IMR-90 (cell line): ENCODE data around the gene THEMIS2. TPM values are rescaled to one million over a fixed set of nuclear protein-coding genes. Genes with fewer than 3 reads are reported as not detected.

Experiments
- ATAC-seq: fragments of 200-7000 bp; cut with Tn5 transposase; 2 replicates; pipeline ENCODE4 v1.9.1; 2020; ENCODE audit warnings: low read depth, mild to moderate bottlenecking, moderate library complexity
- BruUV-seq: library from RNA; stranded (reverse); fragments of 400-500 nt; replicated peaks from 2 replicates; lab custom pipeline; 2021; lab: Mats Ljungman, UMichigan
- CTCF ChIA-PET: fragments of 300-600 bp; formaldehyde crosslinking; extraction: SDS; loops from one replicate; lab custom pipeline; 2021; ENCODE audit warnings: antibody characterized with exemption; lab: Yijun Ruan, JAX
- POLR2A ChIA-PET: fragments of 300-600 bp; sonication (Branson Sonifier 250); formaldehyde crosslinking; loops from one replicate; lab custom pipeline; 2022; ENCODE audit warnings: antibody characterized with exemption; ENCODE audit not compliant: unreplicated experiment; lab: Charles Lee
- DNase-seq: peaks from one replicate; pipeline ENCODE4 v3.0.0; 2013
- H2AFZ ChIP-seq: replicated peaks from 2 replicates; pipeline ENCODE3; 2013; ENCODE audit warnings: low read length, mild to moderate bottlenecking; ENCODE audit not compliant: poor library complexity
- H2AK5ac ChIP-seq: 2 replicates; pipeline ENCODE4 v1.6.1; 2013; ENCODE audit warnings: low read depth, low read length, inconsistent platforms
- H2AK9ac ChIP-seq: replicated peaks from 2 replicates; pipeline ENCODE3; 2013; ENCODE audit warnings: mild to moderate bottlenecking, low read depth, low read length, moderate library complexity; ENCODE audit not compliant: poor library complexity
- H2BK120ac ChIP-seq: 2 replicates; pipeline ENCODE4 v1.6.1; 2013; ENCODE audit warnings: low read depth, low read length, inconsistent platforms
- H2BK15ac ChIP-seq: 3 replicates; pipeline ENCODE4 v1.6.1; 2013; ENCODE audit warnings: low read depth, low read length, inconsistent platforms
- H2BK20ac ChIP-seq: 2 replicates; pipeline ENCODE4 v1.6.1; 2013; ENCODE audit warnings: low read depth, mild to moderate bottlenecking, inconsistent platforms, low read length, moderate library complexity
- H2BK5ac ChIP-seq: 2 replicates; pipeline ENCODE4 v1.6.1; 2013; ENCODE audit warnings: mild to moderate bottlenecking, low read depth, low read length, inconsistent platforms; ENCODE audit not compliant: poor library complexity, severe bottlenecking
- H3K14ac ChIP-seq: replicated peaks from 2 replicates; pipeline ENCODE4 v1.6.1; 2013; ENCODE audit warnings: low read depth, low read length, inconsistent platforms
- H3K18ac ChIP-seq: 2 replicates; pipeline ENCODE4 v1.6.1; 2013; ENCODE audit warnings: low read depth, low read length, control low read depth
- H3K23ac ChIP-seq: 2 replicates; pipeline ENCODE4 v1.6.1; 2013; ENCODE audit warnings: low read depth, low read length, inconsistent platforms
- H3K27ac ChIP-seq: 2 replicates; pipeline ENCODE4 v1.5.1; 2013; ENCODE audit warnings: mild to moderate bottlenecking, control low read depth, low read length; ENCODE audit not compliant: insufficient read depth
- H3K27me3 ChIP-seq: 2 replicates; pipeline ENCODE4 v1.6.1; 2013; ENCODE audit warnings: low read length; ENCODE audit not compliant: control insufficient read depth, insufficient read depth
- H3K36me3 ChIP-seq: 2 replicates; pipeline ENCODE4 v1.6.1; 2013; ENCODE audit warnings: low read length, mixed read lengths; ENCODE audit not compliant: control insufficient read depth, insufficient read depth
- H3K4ac ChIP-seq: 2 replicates; pipeline ENCODE4 v1.6.1; 2013; ENCODE audit warnings: low read depth, low read length, inconsistent platforms
- H3K4me1 ChIP-seq: 2 replicates; pipeline ENCODE4 v1.6.1; 2013; ENCODE audit warnings: low read length, mixed read lengths; ENCODE audit not compliant: control insufficient read depth, insufficient read depth
- H3K4me2 ChIP-seq: 2 replicates; pipeline ENCODE4 v1.6.1; 2013; ENCODE audit warnings: low read depth, mild to moderate bottlenecking, control low read depth, low read length, moderate library complexity
- H3K4me3 ChIP-seq: 2 replicates; pipeline ENCODE4 v1.5.1; 2013; ENCODE audit warnings: low read depth, mild to moderate bottlenecking, control low read depth, low read length, moderate library complexity; ENCODE audit not compliant: insufficient read depth
- H3K56ac ChIP-seq: 2 replicates; pipeline ENCODE4 v1.6.1; 2013; ENCODE audit warnings: low read length, inconsistent platforms; ENCODE audit not compliant: insufficient read depth; ENCODE audit errors: extremely low read depth
- H3K79me1 ChIP-seq, 2 experiments: 2 replicates each; pipeline ENCODE4 v1.6.1; 2013; ENCODE audit warnings: low read length in 2 of 2, inconsistent platforms in 1 of 2, low read depth in 1 of 2
- H3K9ac ChIP-seq: 2 replicates; pipeline ENCODE4 v1.6.1; 2013; ENCODE audit warnings: low read depth, low read length, control low read depth
- H3K9me1 ChIP-seq: 2 replicates; pipeline ENCODE4 v1.6.1; 2013; ENCODE audit warnings: low read length, inconsistent platforms; ENCODE audit not compliant: insufficient read depth
- H3K9me3 ChIP-seq: 2 replicates; pipeline ENCODE4 v1.6.1; 2013; ENCODE audit warnings: low read length; ENCODE audit not compliant: control insufficient read depth, insufficient read depth
- H4K20me1 ChIP-seq: 2 replicates; pipeline ENCODE4 v1.6.1; 2013; ENCODE audit warnings: low read length, inconsistent platforms; ENCODE audit not compliant: insufficient read depth
- H4K5ac ChIP-seq: 2 replicates; pipeline ENCODE4 v1.6.1; 2013; ENCODE audit warnings: mild to moderate bottlenecking, low read depth, low read length, control low read depth
- H4K8ac ChIP-seq, 2 experiments: 2 replicates each; pipeline ENCODE4 v1.6.1; 2013; ENCODE audit warnings: low read depth in 2 of 2, low read length in 2 of 2, control low read depth in 1 of 2, inconsistent platforms in 1 of 2
- H4K91ac ChIP-seq: 2 replicates; pipeline ENCODE4 v1.6.1; 2013; ENCODE audit warnings: low read depth, low read length, inconsistent platforms; ENCODE audit not compliant: insufficient read depth
- BHLHE40 ChIP-seq: fragments of 150-350 bp; IDR thresholded peaks from 2 replicates; pipeline ENCODE4 v1.6.1; 2016; ENCODE audit warnings: mild to moderate bottlenecking, low read depth, low read length
- CEBPB ChIP-seq: IDR thresholded peaks from 2 replicates; pipeline ENCODE4 v1.6.1; 2012; ENCODE audit warnings: low read depth, low read length, improper control_type of control experiment
- CHD1 ChIP-seq: IDR thresholded peaks from 2 replicates; pipeline ENCODE4 v1.6.1; 2012; ENCODE audit warnings: low read depth, low read length, improper control_type of control experiment
- FOS ChIP-seq: fragments of 150-350 bp; IDR thresholded peaks from 2 replicates; pipeline ENCODE4 v1.6.1; 2016; ENCODE audit warnings: low read depth, low read length
- MAFK ChIP-seq: IDR thresholded peaks from 2 replicates; pipeline ENCODE4 v1.6.1; 2012; ENCODE audit warnings: low read depth, low read length, improper control_type of control experiment
- MAZ ChIP-seq: IDR thresholded peaks from 2 replicates; pipeline ENCODE4 v1.6.1; 2012; ENCODE audit warnings: low read depth, mild to moderate bottlenecking, low read length, improper control_type of control experiment, moderate library complexity, borderline replicate concordance
- MXI1 ChIP-seq: IDR thresholded peaks from 2 replicates; pipeline ENCODE4 v1.6.1; 2012; ENCODE audit warnings: low read depth, mild to moderate bottlenecking, low read length, moderate library complexity, borderline replicate concordance
- NFE2L2 ChIP-seq: fragments of 150-350 bp; IDR thresholded peaks from 2 replicates; pipeline ENCODE4 v1.6.1; 2016; ENCODE audit warnings: low read depth, mild to moderate bottlenecking, low read length
- POLR2A ChIP-seq: IDR thresholded peaks from 2 replicates; pipeline ENCODE4 v1.6.1; 2012; ENCODE audit warnings: mild to moderate bottlenecking, low read depth, low read length
- RAD21 ChIP-seq: IDR thresholded peaks from 2 replicates; pipeline ENCODE4 v1.6.1; 2012; ENCODE audit warnings: low read length, improper control_type of control experiment
- RCOR1 ChIP-seq: IDR thresholded peaks from 2 replicates; pipeline ENCODE4 v1.6.1; 2012; ENCODE audit warnings: mild to moderate bottlenecking, low read length, improper control_type of control experiment; ENCODE audit not compliant: insufficient replicate concordance
- RFX5 ChIP-seq: IDR thresholded peaks from 2 replicates; pipeline ENCODE4 v1.8.0; 2012; ENCODE audit warnings: low read depth, mild to moderate bottlenecking, low read length, moderate library complexity
- SMC3 ChIP-seq: fragments of 150-350 bp; IDR thresholded peaks from 2 replicates; pipeline ENCODE4 v1.6.1; 2016; ENCODE audit warnings: low read depth, mild to moderate bottlenecking, antibody characterized with exemption, low read length, moderate library complexity
- WGBS, 2 experiments: methylation state at CpG; one replicate each; pipeline versions ENCODE4 v1.1.5 to v1.1.7; 2013; ENCODE audit warnings: missing lambda C conversion rate in 2 of 2; ENCODE audit not compliant: insufficient read length in 1 of 2; ENCODE audit errors: extremely low coverage in 2 of 2; 5-methylcytosine and 5-hydroxymethylcytosine counted together
- dilution Hi-C: fragments of 300-500 bp; cut with HindIII; formaldehyde crosslinking; loops from one replicate; pipeline ENCODE4 v1.14.3; 2018; ENCODE audit warnings: low sequenced_read_pairs; ENCODE audit not compliant: unreplicated experiment
- in situ Hi-C: fragments of 300-500 bp; cut with MboI; formaldehyde crosslinking; loops from 3 replicates; pipeline ENCODE4 v1.14.3; 2019; ENCODE audit warnings: low sequenced_read_pairs, inconsistent platforms, mixed read lengths
- intact Hi-C: fragments of 100-400 bp; cut with micrococcal nuclease; formaldehyde crosslinking; loops from 2 replicates; pipeline ENCODE4 v1.10.0; 2022
- polyA plus RNA-seq, 3 experiments: library from polyadenylated mRNA; depleted of rRNA; stranded (reverse); fragments of >200 nt; gene quantifications; 2 replicates each; pipeline ENCODE4 v1.2.3, GENCODE V29; 2012; ENCODE audit warnings: low replicate concordance in 1 of 3
- total RNA-seq: library from RNA; depleted of rRNA; stranded (reverse); fragments of >200 nt; gene quantifications from 2 replicates; pipeline ENCODE4 v1.2.3, GENCODE V29; 2012
- TF ChIP-seq, protein P1 (sequence below): fragments of 150-350 bp; IDR thresholded peaks from 2 replicates; pipeline ENCODE4 v1.6.1; 2016; ENCODE audit warnings: low read depth, mild to moderate bottlenecking, low read length, moderate library complexity, borderline replicate concordance
- TF ChIP-seq, protein P2 (sequence below): fragments of 150-350 bp; IDR thresholded peaks from 2 replicates; pipeline ENCODE4 v1.6.1; 2017; ENCODE audit warnings: mild to moderate bottlenecking, antibody characterized with exemption, low read length, low read depth
- TF ChIP-seq, protein P3 (sequence below): conservative IDR thresholded peaks from 2 replicates; pipeline ENCODE4 v1.5.1; 2012; ENCODE audit warnings: mild to moderate bottlenecking, low read depth, low read length, improper control_type of control experiment

The THEMIS2 gene
- total and polyA plus RNA-seq, 2 of the 4 experiments (the other 2 are of a cell fraction) = 4.5 to 5.0 TPM

DNA sequence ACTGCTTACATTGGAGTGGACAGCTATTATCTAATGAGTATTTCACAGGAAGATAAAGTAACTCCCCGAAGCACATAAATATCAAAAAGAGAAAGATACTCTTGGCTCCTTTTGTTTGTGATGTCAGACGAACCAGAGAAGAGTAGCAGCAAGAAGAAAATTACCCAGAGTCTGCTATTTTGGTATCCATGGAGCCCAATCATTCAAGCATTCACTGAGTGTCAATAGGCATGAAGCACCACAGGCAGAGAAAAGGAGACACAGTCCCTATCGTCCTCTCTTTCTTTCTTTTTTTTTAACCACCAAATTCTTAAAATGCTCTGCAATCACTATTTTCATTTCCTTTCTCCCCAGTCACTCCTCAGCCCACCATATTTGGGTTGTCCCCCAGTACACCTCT is 22.2 kb downstream of the THEMIS2 start:
- DNase-seq (no peak), ATAC-seq (no peak)
- Histone ChIP-seq H2BK15ac (no peak overlapping the region), H3K23ac (no peak overlapping the region), H4K5ac (no peak overlapping the region), H2AK9ac (no peak overlapping the region), H3K9me1 (no peaks in the 10 kb centered on the region), H2BK5ac (no peak overlapping the region), H3K4me1 (no peaks in the 10 kb centered on the region), H3K4ac (no peak overlapping the region), H3K4me2 (no peak overlapping the region), H4K8ac (no peak overlapping the region), H2BK120ac (no peak overlapping the region), H3K36me3 (peaks cover 24% of the 10 kb centered on the region), H3K27me3 (no peaks in the 10 kb centered on the region), H3K9ac (no peak overlapping the region), H2AFZ (no peak overlapping the region), H2BK20ac (no peak overlapping the region), H3K4me3 (no peak overlapping the region), H4K20me1 (no peaks in the 10 kb centered on the region), H3K56ac (no peak overlapping the region), H3K14ac (no peak overlapping the region), H3K18ac (no peak overlapping the region), H3K9me3 (no peaks in the 10 kb centered on the region), H3K79me1 (no peaks in the 10 kb centered on the region; a peak in 1 of 4 replicates), H3K27ac (no peak overlapping the region), H2AK5ac (no peak overlapping the region), H4K91ac (no peak overlapping the region)
- intact Hi-C loops (no loop called here), in situ Hi-C loops (no loop called here), dilution Hi-C loops (no loop called here)
- TF ChIP-seq RFX5 (no peak), POLR2A (no peak), MAZ (no peak), MAFK (no peak), RCOR1 (no peak), CHD1 (no peak), RAD21 (no peak), CEBPB (no peak), SMC3 (no peak), BHLHE40 (no peak), NFE2L2 (no peak), MXI1 (no peak), FOS (no peak)
- TF ChIP-seq, protein P1, sequence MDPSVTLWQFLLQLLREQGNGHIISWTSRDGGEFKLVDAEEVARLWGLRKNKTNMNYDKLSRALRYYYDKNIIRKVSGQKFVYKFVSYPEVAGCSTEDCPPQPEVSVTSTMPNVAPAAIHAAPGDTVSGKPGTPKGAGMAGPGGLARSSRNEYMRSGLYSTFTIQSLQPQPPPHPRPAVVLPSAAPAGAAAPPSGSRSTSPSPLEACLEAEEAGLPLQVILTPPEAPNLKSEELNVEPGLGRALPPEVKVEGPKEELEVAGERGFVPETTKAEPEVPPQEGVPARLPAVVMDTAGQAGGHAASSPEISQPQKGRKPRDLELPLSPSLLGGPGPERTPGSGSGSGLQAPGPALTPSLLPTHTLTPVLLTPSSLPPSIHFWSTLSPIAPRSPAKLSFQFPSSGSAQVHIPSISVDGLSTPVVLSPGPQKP = no peak
- TF ChIP-seq, protein P2, sequence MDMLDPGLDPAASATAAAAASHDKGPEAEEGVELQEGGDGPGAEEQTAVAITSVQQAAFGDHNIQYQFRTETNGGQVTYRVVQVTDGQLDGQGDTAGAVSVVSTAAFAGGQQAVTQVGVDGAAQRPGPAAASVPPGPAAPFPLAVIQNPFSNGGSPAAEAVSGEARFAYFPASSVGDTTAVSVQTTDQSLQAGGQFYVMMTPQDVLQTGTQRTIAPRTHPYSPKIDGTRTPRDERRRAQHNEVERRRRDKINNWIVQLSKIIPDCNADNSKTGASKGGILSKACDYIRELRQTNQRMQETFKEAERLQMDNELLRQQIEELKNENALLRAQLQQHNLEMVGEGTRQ = no peak
- TF ChIP-seq, protein P3, sequence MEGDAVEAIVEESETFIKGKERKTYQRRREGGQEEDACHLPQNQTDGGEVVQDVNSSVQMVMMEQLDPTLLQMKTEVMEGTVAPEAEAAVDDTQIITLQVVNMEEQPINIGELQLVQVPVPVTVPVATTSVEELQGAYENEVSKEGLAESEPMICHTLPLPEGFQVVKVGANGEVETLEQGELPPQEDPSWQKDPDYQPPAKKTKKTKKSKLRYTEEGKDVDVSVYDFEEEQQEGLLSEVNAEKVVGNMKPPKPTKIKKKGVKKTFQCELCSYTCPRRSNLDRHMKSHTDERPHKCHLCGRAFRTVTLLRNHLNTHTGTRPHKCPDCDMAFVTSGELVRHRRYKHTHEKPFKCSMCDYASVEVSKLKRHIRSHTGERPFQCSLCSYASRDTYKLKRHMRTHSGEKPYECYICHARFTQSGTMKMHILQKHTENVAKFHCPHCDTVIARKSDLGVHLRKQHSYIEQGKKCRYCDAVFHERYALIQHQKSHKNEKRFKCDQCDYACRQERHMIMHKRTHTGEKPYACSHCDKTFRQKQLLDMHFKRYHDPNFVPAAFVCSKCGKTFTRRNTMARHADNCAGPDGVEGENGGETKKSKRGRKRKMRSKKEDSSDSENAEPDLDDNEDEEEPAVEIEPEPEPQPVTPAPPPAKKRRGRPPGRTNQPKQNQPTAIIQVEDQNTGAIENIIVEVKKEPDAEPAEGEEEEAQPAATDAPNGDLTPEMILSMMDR = no peak
- no TSS peak for BruUV-seq
- ChIA-PET POLR2A (no interaction called here), CTCF (no interaction called here)
- WGBS, 2 experiments = 95 to 100% methylated on average over 1 to 2 of the region's 3 CpGs
